Activated naive CD4-positive, alpha-beta T cell treated with anti-CD3 and anti-CD28 coated beads, Interleukin-2, amount 50 U/mL, for 24 hours (primary cell): Measurements from ENCODE around the gene SORCS2.

Experiments used
- H3K27ac Mint-ChIP-seq: one replicate; pipeline ENCODE4 v1.8.0; 2021; ENCODE audit warnings: mild to moderate bottlenecking, mixed read lengths
- H3K27me3 Mint-ChIP-seq: one replicate; pipeline ENCODE4 v1.8.0; 2021; ENCODE audit warnings: mixed read lengths
- H3K36me3 Mint-ChIP-seq: one replicate; pipeline ENCODE4 v1.8.0; 2021; ENCODE audit warnings: mixed read lengths
- H3K4me1 Mint-ChIP-seq: one replicate; pipeline ENCODE4 v1.8.0; 2021; ENCODE audit warnings: mixed read lengths
- H3K4me3 Mint-ChIP-seq: one replicate; pipeline ENCODE4 v1.8.0; 2021; ENCODE audit warnings: mild to moderate bottlenecking, mixed read lengths
- H3K9me3 Mint-ChIP-seq: one replicate; pipeline ENCODE4 v1.8.0; 2021; ENCODE audit warnings: mixed read lengths

The SORCS2 gene

DNA sequence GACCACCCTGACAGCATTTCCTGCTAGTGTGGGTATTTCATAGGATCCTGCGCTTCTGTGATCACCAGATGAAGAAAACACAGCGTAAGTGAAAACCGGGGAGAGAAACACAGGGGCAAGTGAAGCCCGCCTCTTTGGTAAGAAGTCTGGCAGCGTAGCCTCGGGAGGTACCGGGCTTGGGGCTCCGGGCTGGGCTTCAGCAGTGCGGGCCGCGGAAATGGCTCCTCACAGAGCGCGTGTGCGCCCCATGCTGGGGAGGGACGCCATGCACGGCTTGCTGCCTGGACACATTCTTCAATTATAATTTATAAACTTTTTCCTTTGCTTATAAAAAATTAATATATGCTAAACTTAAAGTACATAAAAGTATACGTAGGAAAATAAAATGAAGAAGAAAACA lies 595.9 kb downstream of the SORCS2 start:
- Mint-ChIP-seq H3K27ac (no peak overlapping the region), H3K4me3 (no peak overlapping the region), H3K36me3 (peaks cover 1% of the 10 kb centered on the region), H3K9me3 (no peaks in the 10 kb centered on the region), H3K27me3 (no peaks in the 10 kb centered on the region), H3K4me1 (peaks cover 12% of the 10 kb centered on the region)

DNA sequence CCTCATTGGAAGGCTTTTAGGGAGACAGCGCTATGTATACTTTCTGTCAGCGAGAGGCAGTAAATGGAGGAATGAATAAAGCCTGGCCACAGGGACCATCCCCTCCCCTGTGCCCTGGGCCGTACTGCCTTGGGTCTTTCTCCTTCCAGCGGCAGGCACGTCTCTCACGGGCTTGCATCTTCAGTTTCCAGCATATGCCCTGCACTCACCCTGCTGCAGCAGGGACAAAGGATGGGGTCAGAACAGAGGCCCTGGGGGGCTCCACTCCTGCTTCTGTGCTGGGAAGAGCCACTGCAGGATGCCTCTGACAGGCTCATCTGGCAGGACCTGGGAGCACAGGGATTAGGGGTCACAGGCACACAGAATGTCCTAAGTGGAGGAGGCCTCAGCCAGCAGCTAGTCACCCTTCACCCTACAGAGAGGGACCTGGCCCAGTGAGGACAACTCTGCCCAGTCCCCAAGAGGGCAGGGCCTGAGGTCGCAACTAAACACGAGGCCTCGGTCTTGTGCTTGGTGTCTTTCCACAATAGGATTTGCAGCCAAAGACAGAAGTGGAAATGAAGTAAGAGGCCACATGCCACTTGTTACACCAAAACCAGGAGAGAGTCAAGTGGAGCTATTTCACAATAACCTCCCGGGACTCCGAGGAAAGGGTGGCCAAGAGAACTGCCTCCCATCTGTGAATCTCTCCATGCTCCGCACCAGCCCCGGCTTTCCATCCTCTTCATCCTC lies 596.5 kb downstream of the SORCS2 start:
- Mint-ChIP-seq H3K4me3 (no peak overlapping the region), H3K27ac (no peak overlapping the region), H3K36me3 (peaks cover 1% of the 10 kb centered on the region), H3K4me1 (peaks cover 8% of the 10 kb centered on the region), H3K27me3 (no peaks in the 10 kb centered on the region), H3K9me3 (no peaks in the 10 kb centered on the region)

DNA sequence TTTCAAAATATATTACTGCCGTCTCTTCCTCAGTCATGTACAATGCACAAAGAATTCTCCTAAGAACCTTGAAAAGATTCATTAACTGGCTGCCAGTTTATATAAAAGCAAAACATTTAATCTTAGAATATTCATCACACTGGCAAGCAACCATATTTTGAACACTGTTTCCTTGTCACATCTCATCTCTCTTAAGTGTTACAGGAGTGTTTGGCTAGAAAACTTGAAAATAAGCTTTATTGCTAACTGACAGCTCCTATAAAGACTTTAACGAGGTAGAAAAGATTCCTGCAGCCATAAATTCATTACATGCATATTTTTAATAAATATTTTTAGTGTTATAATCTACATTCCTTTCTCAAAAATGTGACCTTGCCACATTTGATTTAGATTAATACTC lies 597.7 kb downstream of the SORCS2 start:
- H3K27me3 Mint-ChIP-seq = no peaks in the 10 kb centered on the region
- peaks cover 1% of the 10 kb centered on the region for H3K36me3 Mint-ChIP-seq
- H3K27ac Mint-ChIP-seq = no peak overlapping the region
- no peaks in the 10 kb centered on the region for H3K9me3 Mint-ChIP-seq
- H3K4me1 Mint-ChIP-seq = peaks cover 4% of the 10 kb centered on the region
- no peak overlapping the region for H3K4me3 Mint-ChIP-seq

DNA sequence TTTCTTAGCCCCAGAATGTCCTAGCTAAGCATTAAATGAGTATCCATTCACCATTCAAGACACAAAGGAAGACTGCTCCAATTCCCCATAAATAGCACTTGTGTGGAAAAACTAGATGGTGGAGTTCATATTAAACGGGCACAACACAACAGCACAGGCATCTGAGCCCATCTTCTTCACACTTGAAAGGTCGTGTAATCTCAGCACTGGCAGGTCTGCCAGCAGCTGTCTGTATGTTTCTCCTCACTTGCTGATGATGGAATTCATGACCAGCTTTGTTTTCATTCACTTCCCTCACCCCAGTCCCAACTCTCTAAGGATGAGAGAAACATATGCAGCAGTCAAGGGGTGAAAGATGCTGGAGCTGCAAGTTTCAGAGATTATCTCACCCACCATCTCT lies 598.7 kb downstream of the SORCS2 start:
- peaks cover 1% of the 10 kb centered on the region for H3K36me3 Mint-ChIP-seq
- H3K27me3 Mint-ChIP-seq = no peaks in the 10 kb centered on the region
- no peaks in the 10 kb centered on the region for H3K9me3 Mint-ChIP-seq
- no peaks in the 10 kb centered on the region for H3K4me1 Mint-ChIP-seq
- H3K4me3 Mint-ChIP-seq = no peak overlapping the region
- H3K27ac Mint-ChIP-seq = no peak overlapping the region
